ENCODE results near the gene PLAC8.
"Not testable (repeated sequence)": the region's sequence is repeated elsewhere in the genome, so short reads cannot be mapped to it uniquely, and the experiment has no call there.

PLAC8 gene

DNA sequence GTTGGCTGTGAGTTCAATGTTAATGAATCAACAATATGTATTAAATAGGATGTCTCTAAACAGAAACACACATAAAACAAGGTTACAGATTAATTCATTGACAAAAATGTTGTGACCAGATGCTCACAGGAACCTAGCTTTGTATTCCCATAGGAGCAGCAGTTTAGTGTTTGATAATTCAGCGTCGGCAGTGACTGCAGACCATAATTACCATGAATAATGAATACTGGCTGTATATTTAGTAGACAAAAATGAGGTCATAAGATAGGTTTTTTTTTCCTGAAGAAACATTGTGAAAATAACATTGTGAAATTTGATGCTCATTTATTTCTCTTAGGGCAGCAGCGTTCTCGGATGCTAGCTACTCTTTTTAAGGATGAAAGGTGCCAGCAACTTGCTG lies 51.8 kb downstream of the PLAC8 start:
- DNase-seq: no peak

DNA sequence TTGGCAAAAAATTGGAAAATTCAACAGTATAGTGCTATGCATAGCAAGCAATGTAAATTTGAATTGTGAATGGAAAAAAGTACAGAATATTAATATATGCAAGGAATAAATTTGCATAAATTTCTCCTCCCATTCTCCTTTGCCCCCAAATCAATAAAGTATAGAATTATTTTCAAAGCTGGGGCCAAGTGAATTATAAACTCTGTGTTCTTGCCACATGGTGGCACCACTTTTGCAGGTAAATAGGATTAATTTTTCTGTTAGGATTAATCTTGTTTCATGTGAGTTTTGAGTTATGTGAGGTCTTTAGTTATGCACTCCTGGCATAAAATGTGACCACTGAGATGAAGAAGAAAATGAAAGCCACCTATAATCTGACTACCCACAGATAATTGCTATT lies 59.6 kb downstream of the PLAC8 start:
- DNase-seq: peak; percentile 45

DNA sequence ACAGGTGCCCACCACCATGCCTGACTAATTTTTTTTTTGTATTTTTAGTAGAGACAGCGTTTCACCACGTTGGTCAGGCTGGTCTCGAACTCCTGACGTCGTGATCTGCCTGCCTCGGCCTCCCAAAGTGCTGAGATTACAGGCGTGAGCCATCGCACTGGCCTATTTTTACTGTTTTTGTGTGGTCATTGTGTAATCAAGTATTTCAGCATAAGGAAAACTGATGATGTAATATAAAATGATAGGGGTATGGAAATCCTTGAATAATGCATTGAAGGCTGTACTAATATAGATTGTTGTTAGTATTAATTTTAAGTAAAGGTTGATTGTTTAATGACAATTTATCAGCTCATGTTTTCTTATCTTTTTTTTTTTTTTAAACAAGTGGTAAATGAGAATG lies 65.7 kb downstream of the PLAC8 start:
- DNase-seq: not testable (repeated sequence)

DNA sequence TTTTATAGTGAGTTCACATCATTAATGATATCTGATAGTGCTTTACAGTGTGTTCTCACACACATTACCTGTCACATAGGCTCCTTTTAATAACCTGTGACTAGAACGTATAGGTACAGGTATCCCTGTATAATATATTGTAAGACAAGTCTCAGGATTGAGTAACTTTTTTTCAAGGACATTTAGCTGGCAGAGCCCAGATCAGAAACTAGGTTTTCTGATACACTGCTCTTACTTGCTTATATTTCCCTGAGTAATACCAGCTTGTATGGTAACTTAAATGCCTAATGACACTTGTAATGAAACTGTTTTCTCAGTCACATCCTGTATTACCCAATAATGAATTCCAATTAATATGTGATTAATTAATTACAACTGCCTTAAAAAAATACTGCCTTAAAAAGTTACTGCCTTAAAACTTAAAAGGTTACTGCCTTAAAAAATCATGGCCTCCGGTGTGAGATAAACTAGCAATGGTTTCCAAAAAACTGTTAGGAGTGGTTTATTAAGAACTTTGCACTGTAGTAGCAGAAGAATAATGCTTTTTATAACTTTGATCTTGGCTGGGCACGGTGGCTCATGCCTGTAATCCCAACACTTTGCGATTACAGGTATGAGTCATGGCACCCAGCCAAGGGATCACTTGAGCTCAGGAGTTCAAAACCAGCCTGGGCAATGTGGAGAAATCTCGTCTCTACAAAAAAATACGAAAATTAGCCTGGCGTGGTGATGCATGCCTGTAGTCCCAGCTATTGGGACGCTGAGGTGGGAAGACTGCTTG lies 67.6 kb downstream of the PLAC8 start:
- no peak for DNase-seq

DNA sequence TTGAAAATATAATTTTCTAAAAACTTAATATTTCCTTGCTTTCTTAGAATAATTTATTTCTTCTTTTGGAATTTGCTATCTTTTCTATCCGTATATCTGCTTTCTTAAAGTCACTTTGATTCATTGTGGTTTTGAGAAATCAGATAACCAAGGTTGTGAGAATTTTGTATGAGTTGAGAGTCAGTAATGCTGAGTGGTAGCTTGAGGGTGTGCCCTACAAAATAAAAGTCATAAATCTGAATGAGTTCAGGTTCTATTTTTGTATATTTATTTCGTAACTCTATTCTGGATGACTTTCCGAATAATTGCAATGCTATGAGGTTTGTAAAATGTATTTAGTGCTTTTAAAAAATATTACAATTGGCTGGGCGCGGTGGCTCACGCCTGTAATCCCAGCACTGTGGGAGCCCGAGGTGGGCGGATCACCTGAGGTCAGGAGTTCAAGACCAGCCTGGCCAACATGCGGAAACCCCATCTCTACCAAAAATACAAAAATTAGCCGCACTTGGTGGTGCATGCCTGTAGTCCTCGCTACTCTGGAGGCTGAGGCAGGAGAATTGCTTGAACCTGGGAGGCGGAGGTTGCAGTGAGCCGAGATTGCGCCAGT lies 70.6 kb downstream of the PLAC8 start:
- DNase-seq: no peak

DNA sequence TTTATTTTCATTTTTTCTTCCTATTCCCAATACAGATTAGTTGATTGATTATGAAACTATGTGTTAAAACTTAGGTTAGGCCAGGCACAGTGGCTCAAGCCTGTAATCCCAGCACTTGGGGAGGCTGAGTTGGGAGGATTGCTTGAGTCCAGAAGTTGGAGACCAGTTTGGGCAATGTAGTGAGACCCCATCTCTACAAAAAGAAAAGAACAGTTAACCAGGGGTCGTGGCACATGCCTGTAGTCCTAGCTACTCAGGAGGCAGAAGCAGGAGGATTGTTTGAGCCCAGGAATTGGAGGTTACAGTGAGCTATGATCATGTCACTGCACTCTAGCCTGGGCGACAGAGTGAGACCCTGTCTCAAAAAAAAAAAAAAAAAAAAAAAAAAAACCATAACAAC lies 71.4 kb downstream of the PLAC8 start:
- DNase-seq: not testable (repeated sequence)

DNA sequence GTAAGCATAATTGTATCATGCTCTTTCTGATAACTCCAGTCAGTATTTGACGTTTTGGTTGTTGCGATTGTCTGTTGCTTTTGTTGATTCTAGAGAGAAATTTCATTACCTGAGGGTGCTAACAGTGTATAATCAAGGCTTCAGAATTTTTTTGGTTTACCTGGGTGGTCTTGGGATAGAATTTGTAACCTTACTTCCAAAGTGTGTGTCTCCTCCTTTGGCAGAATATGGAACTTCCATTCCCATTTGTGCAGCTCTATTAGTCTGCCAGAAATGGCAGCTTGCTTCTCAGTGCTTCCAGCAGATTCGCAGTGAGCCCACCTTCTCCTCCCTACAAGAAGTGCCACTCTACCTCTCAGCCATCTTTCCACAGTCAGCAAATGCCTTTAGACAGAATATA lies 74.3 kb downstream of the PLAC8 start:
- DNase-seq: no peak

All from CD4-positive, alpha-beta T cell treated with Interleukin-21 for 1 hour (primary cell).